GM19468 (cell line): ENCODE results near the gene PANX2.
"Not testable (repeated sequence)": the region's sequence is repeated elsewhere in the genome, so short reads cannot be mapped to it uniquely, and the experiment has no call there.

ENCODE experiments used
- ATAC-seq: cut with Tn5 transposase; IDR thresholded peaks from one replicate; pipeline ENCODE4 v1.9.1; 2021; ENCODE audit warnings: mild to moderate bottlenecking, moderate library complexity, moderate number of reproducible peaks; ENCODE audit not compliant: unreplicated experiment; ENCODE audit errors: extremely low read depth

Gene PANX2, protein sequence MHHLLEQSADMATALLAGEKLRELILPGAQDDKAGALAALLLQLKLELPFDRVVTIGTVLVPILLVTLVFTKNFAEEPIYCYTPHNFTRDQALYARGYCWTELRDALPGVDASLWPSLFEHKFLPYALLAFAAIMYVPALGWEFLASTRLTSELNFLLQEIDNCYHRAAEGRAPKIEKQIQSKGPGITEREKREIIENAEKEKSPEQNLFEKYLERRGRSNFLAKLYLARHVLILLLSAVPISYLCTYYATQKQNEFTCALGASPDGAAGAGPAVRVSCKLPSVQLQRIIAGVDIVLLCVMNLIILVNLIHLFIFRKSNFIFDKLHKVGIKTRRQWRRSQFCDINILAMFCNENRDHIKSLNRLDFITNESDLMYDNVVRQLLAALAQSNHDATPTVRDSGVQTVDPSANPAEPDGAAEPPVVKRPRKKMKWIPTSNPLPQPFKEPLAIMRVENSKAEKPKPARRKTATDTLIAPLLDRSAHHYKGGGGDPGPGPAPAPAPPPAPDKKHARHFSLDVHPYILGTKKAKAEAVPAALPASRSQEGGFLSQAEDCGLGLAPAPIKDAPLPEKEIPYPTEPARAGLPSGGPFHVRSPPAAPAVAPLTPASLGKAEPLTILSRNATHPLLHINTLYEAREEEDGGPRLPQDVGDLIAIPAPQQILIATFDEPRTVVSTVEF

DNA sequence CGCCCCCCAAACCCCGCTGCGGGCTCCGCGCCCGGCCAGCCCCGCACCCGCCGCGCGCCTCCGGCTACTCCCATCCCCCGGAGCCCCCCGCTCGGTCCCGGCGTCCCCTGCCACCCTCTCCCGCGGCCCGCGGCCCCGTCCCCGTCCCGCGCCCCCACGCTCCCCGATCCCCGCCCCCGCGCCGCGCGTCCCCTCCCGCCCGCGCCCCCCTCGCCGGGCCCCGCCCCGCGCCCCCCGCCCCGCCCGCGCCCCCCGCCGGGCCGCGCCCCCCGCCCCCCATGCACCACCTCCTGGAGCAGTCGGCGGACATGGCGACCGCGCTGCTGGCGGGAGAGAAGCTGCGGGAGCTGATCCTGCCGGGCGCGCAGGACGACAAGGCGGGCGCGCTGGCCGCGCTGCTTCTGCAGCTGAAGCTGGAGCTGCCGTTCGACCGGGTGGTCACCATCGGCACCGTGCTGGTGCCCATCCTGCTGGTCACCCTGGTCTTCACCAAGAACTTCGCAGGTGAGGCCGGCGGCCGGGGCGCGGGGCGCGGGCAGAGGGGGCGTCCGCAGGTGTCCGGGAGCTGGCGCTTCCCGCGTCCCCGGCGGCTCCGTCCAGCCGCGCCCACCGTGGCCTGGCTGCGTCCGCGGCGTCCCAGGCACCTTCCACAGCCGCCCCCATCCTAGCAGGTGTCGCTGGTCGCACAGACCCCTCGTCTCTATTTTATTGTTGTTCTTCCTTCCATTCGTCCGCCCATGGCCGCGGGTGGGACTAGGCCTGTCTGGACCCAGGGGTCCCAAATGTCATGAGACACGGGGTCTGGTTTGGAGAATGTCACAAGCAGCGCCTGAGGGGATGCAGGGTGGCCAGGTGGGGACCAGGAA lies at the start of gene PANX2:
PANX2 (plus strand) TSS at position 279 of the 866 bp plus-strand sequence; CDS start at position 279, 0 bp downstream.
- no peak for ATAC-seq

DNA sequence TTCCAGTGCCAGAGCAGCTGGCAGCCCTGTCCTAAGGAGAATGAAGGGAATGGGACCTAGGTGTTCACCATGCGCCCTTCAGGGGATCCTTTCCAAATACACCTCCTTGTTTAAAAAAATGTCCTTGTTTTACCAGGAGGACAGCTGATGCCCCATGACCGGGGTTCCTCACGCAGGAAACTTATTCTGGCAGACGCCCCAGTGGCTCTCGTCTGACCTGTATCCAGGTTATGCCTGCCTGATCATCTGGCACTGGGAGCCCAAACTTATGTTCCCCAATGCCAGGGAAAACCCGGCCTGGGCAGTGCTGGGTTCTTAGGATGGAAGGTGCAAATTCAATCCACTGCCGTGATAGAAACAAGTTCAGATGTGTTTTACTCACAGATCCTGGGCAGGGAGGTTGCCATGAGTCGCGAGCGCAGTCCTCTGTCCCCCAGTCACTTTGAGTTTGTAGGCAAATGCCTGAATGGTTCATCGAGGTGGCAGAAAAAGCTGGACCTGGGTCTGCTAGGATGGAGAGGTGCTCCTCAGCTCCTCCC lies 49.3 kb upstream of the PANX2 start:
- ATAC-seq, result no peak

DNA sequence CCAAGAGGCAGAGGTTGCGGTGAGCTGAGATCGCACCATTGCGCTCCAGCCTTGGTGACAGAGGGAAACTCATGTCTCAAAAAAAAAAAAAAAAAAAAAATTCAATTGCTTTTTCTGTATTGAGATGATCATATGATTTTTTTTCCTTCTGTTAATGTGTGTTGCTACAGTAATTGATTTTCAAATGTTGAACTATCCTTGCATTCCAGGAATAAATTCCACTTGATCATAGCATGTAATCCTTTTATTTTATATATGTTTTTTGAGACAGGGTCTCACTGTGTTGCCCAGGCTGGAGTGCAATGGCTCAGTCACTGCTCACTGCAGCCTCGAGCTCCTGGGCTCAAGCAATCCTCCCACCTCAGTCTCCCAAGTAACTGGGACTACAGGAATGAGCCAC lies 47.4 kb upstream of the PANX2 start:
- ATAC-seq, result no peak

DNA sequence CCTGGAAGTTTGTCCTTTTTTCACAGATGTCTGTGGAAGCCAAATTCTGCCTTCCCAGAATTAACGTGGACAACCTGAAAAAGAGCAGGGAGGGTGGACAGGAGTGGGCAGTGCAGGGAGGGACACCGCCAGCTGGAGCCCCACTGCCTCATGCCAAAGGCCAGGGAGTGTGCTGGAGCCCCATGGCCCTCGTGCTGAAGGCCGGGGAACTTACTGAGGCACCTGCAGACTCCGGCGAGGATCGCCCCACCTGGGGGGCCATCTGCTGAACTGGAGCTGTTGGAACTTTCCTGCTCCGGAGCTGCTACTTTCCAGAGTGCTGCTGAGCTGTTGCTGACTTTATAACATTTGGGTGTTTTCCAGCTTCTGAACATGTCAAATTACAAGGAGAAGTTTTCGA lies 45.5 kb upstream of the PANX2 start:
- no peak for ATAC-seq

DNA sequence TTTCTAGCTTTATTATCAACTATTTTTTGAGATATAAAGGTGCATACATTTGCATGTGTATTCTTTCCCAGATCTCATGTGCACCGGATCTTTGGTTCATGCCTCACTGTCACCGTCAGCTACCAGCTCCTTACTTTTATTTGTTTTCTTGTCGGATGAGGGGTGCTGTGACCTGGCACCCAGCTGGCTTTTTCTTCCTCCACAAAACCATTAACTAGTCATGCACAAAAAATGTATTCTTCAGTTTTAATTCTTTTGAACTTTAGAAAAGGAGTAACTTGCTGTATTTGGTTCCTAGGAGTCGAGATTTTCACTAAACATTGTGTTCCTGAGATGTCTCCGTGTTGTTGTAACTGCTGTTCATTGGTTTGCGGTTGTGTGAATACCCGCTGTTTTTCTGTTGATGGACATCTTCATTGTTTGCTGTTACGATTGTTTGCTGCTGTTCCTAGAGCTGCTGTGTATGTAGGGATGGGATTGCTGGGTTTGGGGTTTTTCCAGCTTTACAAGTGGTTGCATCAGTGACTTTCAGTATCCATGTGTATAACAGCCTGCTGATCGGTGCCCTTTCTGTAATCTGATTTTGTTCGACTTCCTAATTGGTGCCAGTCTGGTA lies 41.3 kb upstream of the PANX2 start:
- no peak for ATAC-seq

DNA sequence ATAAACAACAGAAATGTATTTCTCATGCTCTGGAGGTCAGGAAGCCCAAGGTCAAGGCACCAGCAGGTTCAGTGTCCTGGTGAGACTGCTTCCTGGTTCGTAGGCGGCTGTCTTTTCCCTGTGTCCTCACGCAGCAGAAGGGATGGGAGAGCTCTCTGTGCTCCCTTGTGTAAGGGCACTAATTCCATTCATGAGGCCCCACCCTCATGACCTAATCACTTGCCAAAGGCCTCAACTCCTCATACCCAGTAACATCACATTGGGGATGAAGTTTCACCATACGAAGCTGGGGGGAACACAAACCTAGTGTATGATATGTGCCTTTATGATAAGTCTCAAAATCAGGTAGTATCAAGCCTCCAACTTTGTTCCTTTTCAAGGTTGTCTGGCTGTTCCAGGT lies 38.6 kb upstream of the PANX2 start:
- no peak for ATAC-seq

DNA sequence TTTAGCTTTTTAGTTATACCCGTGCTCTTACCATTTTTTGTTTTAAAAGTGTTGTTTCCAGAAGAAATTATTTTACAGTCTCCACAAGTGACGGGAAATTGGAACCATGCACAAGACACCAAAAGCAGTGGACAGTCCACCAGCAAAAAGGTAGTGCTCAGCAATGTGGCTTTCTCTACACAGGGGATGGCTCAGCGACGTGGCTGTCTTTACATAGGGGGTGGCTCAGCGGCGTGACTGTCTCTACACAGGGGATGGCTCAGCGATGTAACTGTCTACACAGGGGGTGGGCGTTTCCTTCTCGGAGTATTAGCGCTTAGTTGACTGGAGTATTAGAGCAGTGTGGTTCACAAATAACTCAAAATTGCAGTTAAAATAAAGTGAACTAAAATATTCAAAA lies 36.0 kb upstream of the PANX2 start:
- ATAC-seq, result no peak

DNA sequence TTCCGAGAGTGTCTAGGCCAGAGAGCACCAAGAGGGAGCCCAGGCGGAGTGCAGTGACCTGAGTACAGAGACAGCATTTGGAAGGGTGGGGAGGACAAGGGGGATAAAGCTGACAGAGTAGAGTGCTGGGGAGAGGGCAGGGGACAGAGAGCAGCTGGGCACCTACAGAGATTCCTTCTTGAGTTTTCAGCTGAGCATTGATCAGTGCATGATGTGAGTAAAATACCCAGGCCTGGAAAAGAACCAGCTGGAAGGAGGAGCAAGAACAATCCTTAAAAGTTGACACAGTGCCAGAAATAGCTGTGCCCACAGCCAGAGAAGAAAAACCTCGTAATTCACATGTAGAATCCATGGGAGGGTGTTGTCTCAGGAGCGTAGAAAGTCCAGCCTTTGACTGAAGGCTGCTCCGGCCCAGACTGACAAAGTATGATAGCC lies 33.9 kb upstream of the PANX2 start:
- no peak for ATAC-seq

DNA sequence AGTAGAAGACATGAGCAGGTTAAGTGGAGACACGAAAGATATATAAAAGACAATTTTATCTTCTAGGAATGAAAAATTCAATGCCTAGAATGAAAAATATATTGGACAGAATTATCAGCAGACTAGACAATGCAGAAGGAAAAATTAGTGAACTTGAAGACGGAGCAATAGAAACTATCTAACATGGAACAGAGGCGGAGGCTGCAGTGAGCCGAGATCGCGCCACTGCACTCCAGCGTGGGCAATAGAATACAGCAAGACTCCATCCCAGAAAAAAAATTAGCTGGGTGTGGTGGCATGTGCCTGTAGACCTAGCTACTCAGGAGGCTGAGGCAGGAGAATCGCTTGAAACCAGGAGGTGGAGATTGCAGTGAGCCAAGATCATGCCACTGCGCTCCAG lies 33.3 kb upstream of the PANX2 start:
- not testable (repeated sequence) for ATAC-seq

DNA sequence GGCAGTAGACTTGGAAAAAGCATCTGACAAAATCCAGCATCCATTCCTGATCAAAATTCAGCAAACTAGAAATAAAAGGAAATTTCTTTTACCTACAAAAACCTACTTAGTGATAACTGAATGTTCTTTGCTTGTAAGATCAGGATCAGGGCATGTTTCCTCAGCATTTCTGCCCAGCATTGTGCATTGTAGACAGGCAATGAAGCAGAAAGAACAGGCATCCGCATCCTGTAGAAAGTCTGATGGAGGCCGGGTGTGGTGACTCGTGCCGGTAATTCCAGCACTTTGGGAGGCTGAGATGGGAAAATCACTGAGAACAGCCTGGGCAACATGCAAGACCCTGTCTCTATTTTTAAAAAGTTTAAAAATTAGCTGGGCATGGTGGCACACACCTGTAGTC lies 32.5 kb upstream of the PANX2 start:
- ATAC-seq, result no peak

DNA sequence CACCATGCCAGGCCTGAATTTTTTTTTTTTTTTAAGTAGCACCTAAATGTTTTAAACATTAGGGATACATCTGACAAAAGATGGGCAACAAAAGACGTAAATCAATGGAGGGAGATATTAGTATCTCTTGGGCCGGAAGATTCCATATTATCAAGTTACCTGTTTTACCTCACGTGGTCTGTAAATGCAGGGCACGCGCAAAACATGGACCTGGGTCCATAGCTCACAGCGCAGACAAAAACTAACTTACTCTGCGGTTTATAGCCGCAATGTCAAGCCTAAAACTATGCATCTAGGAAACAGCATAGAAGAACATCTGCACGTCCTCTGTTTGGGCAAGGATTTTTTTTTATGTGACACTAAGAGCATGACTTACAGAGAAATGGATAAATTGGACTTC lies 31.5 kb upstream of the PANX2 start:
- ATAC-seq, result no peak

DNA sequence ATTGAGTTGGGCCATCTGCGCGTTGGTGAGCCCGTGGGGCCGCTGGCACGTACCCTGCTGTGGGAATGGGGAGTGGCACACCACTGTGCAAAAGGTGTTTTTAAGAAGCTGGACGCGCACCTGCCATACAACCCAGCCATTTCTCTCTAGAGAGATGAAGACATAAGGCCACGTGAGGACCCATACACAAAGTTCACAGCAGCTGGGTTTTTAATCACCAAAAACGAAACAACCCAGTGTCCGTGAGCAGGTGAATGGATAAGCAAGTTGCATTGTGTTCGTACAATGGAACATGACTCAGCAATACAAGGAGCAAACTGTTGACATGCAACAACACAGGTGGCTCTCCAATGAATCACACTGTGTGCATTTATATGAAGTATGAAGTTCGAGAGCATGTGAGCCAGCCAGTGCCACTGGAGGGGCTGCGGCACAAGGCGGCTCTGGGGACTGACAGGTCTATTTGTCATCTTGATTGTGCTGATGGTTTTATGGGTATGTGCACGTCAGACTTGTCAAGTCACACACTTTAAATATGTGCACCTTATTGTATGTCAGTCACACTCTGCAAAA lies 30.6 kb upstream of the PANX2 start:
- no peak for ATAC-seq

DNA sequence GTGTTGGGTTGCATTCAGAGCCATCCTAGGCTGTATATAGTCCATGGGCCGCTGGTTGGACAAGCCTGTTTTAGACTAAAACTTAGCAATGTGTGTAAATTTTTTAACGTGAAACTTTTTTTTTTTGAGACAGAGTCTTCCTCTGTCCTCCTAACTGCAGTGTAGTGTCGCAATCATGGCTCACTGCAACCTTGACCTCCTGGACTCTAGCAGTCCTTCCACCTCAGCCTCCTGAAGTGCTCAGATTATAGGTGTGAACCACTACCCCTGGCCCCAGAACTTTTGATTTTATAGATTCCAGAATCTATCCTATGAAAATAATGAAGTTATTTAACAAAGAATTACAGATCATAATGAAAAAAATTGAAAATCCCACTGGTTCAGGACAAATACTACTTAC lies 29.9 kb upstream of the PANX2 start:
- no peak for ATAC-seq

DNA sequence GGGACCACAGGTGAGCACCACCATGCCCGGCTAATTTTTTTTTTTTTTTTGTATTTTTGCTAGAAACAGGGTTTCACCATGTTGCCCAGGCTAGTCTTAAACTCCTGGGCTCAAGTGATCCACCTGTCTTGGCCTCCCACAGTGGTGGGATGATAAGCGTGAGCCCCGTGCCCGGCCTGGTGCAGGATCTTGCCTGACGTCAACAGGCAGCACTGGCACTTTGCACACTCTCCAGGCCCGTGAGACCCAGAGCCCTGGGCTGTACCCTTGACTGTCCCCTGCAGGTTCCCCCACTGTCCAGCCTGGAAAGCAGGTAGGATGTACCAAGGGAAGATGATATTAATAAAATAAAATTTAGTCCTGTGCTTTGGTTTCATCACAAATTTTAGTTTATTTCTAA lies 29.1 kb upstream of the PANX2 start:
- no peak for ATAC-seq

DNA sequence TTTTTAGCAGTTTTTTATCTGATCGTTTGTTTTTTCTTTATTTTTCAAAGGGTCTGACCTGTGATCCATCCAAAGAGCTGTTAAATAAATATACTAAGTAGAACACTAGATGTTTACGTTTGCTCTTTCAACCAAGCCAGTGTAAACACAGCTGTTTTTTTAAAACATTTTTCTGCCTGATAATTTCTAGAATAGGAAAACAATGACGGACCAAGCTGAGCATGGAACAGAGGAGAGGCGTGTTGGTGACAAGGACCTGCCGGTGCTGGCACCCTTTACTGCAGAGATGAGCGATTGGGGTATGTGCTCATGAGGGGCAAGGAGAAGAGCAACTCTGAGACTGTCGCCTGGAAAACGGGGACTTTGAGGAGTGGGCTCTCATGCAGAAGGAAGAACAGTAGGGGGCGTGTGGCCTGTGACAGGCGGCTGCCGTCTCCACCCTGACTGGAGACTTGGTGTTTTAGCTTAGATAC lies 28.6 kb upstream of the PANX2 start:
- no peak for ATAC-seq

DNA sequence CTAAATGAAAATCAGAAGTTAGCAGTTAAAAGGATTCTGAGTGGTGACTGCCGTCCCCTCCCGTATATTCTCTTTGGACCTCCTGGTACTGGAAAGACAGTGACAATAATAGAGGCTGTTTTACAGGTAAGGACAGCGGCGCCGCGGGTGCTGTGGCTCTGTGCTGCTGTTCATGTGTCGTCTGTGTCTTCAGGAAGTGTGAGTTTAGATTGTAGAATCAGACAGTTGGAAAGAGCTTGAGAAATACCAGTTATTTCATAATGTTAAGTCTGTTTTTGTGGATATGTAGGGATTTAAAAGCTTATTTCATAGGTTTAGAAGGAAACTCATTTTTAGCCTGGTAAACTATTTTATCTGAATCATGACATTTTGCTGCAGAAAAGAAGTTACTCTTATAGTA lies 27.4 kb upstream of the PANX2 start:
- ATAC-seq, result no peak

DNA sequence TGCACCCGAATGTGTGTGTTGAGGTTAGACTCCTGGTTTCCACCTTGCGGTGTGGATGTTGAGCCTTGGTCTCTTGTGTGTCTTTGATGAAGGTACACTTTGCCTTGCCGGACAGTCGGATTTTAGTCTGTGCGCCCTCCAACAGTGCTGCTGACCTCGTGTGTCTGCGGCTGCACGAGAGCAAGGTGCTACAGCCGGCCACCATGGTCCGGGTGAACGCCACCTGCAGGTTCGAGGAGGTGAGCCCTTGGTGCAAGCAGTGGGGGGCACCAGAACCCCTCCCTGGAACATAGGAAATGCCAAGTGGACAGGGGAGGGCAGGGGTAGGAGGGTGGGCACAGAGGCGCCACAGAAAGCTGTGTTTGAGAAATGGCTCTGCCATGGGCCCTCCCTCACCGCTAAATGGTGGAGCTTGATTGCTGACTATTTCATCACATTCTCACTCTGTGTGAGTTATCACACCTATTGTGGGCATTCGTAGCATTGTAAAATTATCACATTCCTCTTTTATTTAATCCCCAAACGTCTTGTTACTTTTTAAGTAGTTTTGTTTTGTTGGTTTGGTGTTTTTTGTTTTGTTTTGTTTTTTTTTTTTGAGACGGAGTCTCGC lies 26.4 kb upstream of the PANX2 start:
- ATAC-seq, result no peak

DNA sequence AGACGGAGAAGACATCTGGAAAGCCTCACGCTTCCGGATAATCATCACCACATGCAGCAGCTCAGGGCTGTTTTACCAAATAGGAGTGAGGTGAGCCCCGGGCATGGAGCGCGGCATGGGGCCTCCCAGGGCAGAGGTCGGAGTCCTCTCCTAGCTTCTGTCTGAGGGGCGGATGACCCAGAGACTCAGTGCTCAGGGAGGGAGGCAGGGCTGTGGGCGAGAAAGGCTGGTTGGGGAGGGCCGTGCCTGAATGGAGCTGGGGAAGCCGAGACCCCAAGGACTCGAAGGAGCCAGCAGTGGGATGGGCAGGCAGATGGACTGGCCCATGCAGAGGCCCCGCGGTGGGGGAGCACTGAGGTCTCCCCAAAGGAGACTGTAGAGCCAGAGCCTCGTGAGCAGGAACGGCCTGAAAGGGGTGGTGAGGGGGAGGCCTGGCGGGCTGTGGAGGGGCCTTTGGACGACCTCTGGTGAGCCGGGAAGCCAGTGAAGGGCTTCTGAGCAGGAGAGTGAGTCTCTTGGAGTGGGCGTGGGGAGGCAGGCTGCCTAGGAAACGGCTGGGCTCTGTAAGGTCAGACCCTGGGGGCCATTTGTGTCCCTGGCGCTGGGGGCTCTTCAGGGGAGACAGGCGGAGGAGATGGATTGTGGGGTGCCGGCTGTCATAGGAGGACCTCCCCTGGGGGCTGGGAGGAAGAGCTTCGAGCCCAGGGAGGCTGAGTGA lies 24.7 kb upstream of the PANX2 start:
- ATAC-seq, result no peak
